HG03460 (cell line): ENCODE data around the gene LRRC8B.

Source experiments
- ATAC-seq: cut with Tn5 transposase; IDR thresholded peaks from one replicate; pipeline ENCODE4 v1.9.1; 2021; ENCODE audit not compliant: unreplicated experiment

LRRC8B gene

DNA sequence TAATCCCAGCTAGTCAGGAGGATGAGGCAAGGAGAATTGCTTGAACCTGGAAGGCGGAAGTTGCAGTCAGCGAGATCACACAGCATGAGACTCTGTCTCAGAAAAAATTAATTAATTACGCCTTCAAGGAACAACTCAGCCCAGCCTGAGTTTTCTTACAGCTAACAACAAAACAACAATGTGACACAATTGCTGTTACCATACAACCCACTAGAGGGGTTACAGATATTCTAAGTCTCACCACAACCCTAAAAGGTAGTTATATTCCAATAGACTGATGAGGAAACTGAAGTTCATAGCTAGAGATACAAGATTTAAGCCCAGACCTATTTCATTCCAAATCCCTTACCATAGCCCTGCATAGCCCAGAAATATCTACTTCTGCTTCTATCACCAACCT, 105.4 kb downstream of the LRRC8B start:
- no peak for ATAC-seq

DNA sequence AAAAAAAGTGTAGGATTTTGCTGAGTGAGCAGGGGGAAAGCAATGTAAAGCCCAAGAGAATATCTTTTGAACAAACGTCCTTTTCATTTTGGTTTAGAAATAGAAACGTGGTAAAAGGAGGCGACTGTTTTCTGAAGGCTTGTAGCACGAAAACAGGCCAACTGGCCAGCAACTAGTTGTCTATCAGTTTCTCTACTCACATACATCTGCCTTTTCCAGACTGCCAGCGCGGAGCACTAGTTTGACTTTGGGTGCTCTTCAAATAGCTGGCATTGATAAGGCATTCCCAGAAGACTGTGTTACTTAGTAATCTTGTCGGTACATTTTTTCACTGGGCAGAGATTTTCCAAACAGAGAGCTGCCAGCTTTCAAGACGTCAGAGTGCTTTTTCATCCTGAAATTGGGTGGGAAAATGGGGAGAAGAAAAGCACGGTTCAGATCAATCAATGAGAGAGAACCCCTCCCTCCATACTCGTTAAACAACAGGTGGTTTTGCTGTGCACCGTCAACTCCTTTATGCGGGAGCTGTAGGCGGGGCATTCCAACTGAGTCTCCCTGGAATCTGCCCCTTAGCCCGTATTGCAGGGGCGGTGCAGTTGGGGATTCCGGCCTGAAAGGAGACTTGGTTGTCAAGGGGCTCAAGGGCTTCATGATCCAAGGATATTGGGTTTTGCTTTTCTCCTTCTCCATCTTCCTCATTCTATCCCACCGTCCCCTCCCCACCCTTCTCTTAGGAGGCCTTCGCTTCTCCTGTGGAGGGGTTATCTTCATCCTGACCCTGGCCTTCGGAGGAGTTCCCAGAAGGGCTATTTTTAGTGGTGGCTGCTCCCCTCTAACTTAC, 107.4 kb downstream of the LRRC8B start:
- ATAC-seq: no peak

DNA sequence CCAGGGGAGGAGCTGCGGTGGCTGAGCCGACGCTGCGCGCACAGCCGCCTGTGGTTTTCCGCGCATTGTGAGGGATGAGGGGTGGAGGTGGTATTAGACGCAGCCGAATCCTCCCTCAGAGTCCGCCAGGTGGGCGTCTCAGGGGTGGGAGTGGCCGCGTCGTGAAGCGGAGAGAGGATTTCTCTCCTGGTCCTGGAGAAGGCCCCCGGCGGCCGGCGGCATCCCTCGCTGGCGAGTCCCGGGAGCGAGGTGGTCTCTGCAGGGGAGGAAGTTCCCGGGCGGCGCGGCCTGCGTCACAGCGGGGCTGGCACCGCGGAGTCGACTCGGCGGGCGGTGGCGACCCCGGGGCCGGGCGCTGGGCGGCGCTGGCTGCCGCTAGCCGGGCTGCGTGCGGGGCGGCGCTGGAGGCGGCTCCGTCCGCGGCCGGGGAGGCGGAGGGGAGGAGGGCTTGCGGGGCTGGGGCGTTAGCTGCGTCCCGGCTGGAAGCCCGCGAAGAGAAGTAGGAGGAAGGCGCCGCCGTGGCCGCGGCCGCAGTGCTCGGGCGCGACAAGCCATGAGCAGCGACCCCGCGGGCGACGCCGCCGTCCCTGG, 108.1 kb downstream of the LRRC8B start, which contains the start of gene LRRC8C:
LRRC8C (plus strand) TSS at position 464 of the 591 bp plus-strand sequence. CDS start 53,354 bp downstream, outside the sequence.
- peak; percentile 85 for ATAC-seq

DNA sequence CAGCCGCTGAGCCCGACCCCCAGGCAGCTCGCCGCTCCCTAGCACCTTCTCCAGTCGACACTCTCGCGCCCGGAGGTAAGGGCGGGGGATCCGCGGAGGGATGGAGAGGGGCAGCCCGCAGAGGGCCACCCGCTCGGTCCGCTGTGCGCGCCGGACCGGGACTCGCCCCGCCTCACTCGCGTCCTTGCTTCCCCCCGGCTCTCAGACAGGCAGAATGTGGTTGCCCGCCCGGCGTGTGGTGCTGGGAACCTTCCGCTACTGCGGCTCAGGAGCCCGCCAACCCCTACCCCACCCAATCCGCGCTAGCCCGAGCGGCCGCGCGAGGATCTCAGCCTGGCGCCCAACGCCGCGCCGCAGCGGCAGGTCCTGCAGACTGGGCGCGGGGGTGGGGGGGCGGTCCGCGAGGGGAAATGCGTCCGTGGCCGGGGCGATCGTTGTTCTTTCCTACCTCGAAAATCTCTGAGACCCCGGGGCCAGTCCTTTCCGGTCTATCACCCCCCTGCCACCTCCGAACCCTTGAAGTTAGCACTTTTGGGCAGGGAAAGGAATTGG, 108.7 kb downstream of the LRRC8B start:
- ATAC-seq: peak; percentile 55

DNA sequence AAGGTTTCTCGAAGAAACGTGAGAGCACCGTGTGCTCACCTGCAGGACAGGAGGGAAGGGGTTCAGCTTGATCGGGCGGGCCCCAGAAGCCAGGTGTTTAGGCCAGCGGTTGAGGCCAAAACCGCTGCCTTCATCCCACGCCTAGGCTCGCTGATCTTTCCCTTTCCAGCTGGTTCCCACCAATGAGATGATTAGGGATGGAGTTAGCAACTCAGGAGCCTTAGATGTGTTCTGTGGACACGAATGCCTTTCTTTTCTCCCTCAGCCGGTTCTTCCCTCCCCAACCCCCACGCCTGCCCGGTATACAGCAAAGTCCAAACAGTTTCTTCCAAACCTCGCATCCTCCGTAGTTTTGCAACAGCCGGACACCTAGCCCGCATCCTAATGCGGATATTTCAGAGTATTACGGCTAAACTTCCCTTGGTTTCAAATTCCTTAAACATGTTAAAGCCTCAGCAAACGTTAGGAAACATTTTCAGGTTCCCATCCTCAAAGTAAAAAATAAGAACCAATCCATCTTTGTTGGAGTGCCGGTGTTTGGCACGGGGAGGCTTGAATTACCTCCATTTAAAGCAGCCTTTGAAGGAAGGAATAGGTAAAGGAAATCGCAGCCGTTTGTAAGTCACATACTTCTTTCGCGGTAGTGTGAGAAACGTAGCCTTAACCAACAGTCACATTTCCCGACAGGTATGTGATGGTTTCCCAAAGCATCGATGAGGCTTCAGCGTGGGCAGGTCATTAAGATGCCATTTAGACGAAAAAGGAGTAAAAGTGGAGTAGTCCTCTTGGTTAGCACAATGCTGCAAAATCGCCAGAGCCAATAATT, 109.4 kb downstream of the LRRC8B start:
- peak; percentile 13 for ATAC-seq

DNA sequence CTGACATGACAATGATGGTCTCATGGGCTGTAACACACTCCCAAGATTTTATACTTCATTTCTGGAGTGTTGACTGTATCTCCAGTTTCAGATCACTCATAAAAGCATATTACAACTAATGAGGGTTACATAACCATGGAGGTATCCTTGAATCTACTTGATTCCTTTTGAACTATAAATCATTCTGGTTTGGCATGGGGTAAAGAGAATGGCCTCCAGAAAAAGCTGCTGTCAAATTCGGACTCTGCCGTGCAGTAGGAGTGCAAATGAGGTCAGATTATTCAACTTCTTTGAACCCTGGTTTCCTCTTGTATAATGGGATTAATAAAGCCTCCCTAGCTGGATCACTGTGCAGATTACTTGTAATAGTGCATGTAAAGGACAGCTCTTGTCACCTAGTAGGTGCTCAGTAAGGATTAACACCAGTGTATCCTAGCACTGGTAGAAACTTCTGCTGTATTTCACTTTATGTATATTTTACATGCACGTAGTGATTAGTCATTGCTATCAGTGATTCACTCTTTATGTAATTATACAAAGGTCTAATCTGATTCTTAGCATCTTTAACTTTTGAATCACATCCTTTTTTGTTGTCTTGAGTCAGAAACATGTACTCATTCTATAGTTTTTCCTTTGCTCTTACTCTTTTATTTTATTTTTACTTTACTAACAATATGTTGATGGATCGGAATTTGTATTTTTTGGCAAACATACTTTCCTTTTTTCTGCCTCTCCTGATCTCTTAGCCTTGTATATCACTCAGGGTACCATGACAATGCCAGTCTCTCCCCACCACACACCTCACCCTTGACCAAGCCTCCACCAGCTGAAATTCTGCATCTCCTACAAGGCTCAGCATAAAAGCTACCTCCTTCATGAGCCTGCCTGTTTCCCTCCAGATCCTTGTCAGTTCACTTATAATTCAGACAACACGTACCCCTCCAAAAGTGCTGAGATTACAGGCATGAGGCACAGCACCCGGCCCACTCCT, 111.5 kb downstream of the LRRC8B start:
- ATAC-seq: no peak

DNA sequence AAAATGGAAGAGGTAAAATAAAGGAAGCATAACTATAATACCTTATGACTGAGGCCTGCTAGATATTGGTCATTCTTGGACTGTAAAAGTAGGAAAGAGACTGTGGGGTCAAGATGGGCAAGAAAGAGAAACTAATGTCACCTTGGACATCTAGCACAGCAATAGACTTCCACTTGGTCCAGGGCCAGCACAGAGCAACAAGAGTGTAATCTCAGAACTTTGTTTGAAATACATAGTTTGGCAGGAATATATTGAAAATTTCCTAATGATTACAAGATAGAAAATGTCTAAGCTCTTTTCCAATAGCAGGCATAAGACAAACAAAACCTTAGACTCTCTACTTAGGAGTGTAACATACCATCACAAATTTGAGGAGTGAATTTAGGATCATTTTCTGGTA, 112.9 kb downstream of the LRRC8B start:
- no peak for ATAC-seq

DNA sequence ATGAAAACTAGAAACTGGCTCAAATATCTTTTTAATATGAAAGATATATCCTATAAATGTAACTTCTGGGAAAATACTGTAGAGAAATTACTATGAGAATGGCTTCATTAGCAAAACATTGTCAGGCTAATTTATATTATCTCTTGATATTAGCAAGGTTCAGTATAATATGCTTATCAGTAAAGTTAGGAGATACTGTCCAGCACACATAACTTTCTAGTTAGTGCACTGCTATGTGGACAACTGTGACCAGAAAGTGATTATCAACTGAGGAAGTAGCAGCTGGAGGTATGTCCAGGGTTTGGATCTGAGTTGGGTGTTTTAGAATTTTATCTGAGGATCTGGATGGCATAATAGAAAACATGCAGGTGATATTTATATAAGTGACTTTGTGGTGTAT, 115.8 kb downstream of the LRRC8B start:
- no peak for ATAC-seq

DNA sequence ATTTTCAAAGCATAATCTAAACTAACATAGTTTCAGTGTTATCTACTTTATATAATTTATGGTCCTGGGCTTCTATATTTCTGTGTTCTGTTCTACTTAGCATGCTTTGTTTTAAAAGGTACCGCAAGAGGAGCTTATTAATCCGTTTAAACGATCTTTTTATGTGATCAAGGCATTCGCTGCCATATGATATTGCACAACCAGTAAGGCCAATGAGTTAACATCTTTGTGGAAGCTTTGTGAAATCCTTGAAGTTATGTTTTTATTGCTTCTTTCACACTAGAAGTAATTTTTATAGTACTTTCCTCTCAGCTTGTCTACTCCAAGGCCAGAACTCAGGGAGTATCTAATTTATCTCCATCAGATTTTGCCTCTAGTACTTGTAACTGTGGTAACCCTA, 117.2 kb downstream of the LRRC8B start:
- ATAC-seq: no peak

DNA sequence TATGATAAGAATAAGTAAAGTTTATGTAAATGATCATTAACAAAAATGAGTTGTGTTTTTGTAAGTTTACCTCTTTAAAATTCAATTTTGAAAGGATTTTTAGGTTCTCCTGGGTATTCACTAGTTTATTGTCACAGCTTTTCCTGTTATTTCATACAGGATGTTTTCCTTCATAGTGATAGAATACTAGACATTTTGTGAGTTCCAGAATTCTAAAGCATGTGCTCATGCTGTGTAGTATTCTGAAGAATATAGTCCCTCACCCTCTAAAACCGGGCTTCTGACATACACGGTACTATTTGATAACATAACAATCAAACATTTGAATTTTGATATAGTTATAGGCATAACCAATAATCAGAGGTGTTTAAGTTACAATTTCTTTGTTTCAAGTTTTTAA, 118.9 kb downstream of the LRRC8B start:
- no peak for ATAC-seq

DNA sequence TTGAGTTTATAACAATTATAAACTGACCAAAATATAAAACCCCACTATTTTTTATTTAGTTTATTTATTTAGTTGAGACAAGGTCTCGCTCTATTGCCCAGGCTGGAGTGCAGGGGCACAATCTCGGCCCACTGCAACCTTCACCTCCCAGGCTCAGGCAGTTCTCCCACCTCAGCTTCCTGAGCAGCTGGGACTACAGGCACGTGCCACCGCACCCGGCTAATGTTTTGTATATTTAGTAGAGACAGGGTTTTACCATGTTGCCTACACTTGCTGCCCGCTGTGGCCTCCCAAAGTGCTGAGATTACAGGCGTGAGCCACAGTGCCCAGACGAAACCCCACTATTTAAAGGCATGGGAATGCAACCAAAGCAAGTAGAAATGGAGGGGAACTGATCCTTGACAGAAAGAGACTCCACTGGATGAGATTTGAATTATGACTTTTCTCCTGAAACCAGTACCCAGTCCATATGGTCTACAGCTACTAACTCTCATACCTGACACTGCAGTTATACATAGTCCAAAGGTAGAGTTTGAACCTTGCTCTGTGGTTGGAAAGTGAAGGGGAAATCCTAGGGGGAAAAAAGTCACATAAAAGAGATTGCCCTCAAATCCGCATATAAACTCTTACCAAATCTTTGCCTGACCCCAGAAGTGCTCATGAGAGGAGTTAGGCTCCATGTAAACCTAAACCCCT, 119.6 kb downstream of the LRRC8B start:
- no peak for ATAC-seq

DNA sequence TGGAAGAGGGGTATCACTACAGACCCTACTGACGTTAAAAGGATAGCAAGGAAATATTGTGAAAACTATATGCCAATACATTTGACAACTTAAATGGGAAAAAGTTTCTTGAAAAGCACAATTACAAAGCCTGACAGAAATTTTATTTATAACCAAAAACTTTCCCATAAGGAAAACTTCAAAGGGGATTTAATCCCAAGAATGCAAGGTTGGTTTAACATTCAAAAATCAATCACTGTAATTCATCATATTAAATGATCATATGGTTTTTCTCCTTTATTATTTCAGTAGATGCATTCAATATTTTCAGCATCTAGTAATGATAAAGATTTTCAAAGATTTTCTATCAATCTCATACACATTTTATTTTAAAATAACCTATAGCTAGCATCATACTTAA, 121.6 kb downstream of the LRRC8B start:
- ATAC-seq: no peak
